ENCODE results near the gene YY1AP1. TPM values are rescaled to one million over a fixed set of nuclear protein-coding genes. Genes with fewer than 3 reads are reported as not detected.
"Not testable (repeated sequence)": the region's sequence is repeated elsewhere in the genome, so short reads cannot be mapped to it uniquely, and the experiment has no call there.

Gene YY1AP1
- total RNA-seq, 2 experiments from 2014 or later = 56.2 to 60.5 TPM

GRCh38 chr1:155698382-155699038 lies 9.9 kb upstream of the YY1AP1 start:
- H3K9me3 Mint-ChIP-seq = no peaks in the 10 kb centered on the region
- H3K4me1 Mint-ChIP-seq (ENCODE audit: low read depth) = peaks cover 40% of the 10 kb centered on the region
- H3K27ac Mint-ChIP-seq = no peak overlapping the region
- H3K27me3 Mint-ChIP-seq = no peaks in the 10 kb centered on the region
- TF ChIP-seq CTCF (IDR thresholded peaks at IDR 0.05) = no peak
- intact Hi-C loops (cut with micrococcal nuclease) = no loop called here
- H3K4me3 Mint-ChIP-seq = no peak overlapping the region
- no peak for DNase-seq
- ChIA-PET CTCF (no interaction called here), POLR2A (no interaction called here)
- no peak for ATAC-seq
- H3K36me3 Mint-ChIP-seq (ENCODE audit: low read depth) = peaks cover 23% of the 10 kb centered on the region

- H3K27ac Mint-ChIP-seq; ATAC-seq; DNase-seq; H3K4me3 Mint-ChIP-seq; H3K27me3 Mint-ChIP-seq; H3K9me3 Mint-ChIP-seq; POLR2A ChIA-PET; intact Hi-C loops (cut with micrococcal nuclease): not testable (repeated sequence)
- peaks cover 48% of the 10 kb centered on the region for H3K4me1 Mint-ChIP-seq (ENCODE audit: low read depth)
- CTCF ChIA-PET = interaction anchor here (1.0 kb wide), 1 partner anchor 10 kb away, joined by 3 read pairs; no protein-coding TSS in a partner anchor
- H3K36me3 Mint-ChIP-seq (ENCODE audit: low read depth) = peaks cover 32% of the 10 kb centered on the region
These were observed 9.0 kb upstream of the YY1AP1 start for GRCh38 chr1:155697616-155698015.

DNA sequence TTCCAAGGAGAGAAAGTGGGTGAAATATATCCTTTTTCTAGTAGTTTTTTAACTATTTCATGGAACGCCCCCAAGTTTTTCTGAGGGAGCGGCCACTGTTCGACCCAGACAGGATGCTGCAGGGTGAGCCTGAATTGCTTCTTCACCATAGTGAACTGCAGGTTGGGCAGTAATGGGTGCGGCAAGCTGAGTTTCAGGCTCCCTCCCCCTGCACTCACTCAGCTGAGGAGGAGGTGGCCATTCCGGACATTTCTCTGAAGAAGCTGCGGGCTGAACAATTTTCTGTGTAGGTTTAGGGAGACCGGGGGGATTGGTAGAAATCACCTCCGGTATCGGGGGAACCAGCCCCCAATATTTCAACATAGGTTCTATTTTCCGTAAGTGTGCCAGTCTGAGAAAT lies 8.5 kb upstream of the YY1AP1 start:
- Mint-ChIP-seq H3K36me3 (ENCODE audit: low read depth) (peaks cover 36% of the 10 kb centered on the region), H3K9me3 (no peaks in the 10 kb centered on the region), H3K4me1 (ENCODE audit: low read depth) (peaks cover 51% of the 10 kb centered on the region), H3K27ac (no peak overlapping the region), H3K4me3 (no peak overlapping the region), H3K27me3 (no peaks in the 10 kb centered on the region)
- intact Hi-C loops (cut with micrococcal nuclease) = no loop called here
- no peak for TF ChIP-seq CTCF (IDR thresholded peaks at IDR 0.05)
- no peak for DNase-seq
- no peak for ATAC-seq
- ChIA-PET CTCF (interaction anchor here (1.0 kb wide), 1 partner anchor 11 kb away, joined by 3 read pairs; no protein-coding TSS in a partner anchor), POLR2A (no interaction called here)

DNA sequence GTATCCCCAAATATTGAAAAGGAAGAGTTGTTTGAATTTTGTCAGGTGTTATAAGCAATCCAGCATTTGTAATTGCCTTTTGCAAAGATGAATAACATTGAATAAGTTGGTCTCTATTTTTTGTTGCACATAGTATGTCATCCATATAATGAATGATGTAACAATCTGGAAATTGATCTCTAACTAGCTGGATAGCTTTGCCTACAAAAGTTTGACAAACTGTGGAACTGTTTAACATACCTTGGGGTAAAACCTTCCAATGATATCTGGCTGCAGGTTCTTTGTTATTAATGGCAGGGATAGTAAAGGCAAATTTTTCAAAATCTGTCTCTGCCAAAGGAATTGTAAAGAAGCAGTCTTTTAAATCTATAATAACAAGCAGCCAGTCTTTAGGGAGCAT lies 8.0 kb upstream of the YY1AP1 start:
- intact Hi-C loops (cut with micrococcal nuclease) = no loop called here
- H3K4me3 Mint-ChIP-seq = no peak overlapping the region
- no peak for TF ChIP-seq CTCF (IDR thresholded peaks at IDR 0.05)

GRCh38 chr1:155695608-155696007 lies 7.0 kb upstream of the YY1AP1 start:
- intact Hi-C loops (cut with micrococcal nuclease) = no loop called here
- TF ChIP-seq CTCF (IDR thresholded peaks at IDR 0.05) = no peak
- Mint-ChIP-seq H3K9me3 (no peaks in the 10 kb centered on the region), H3K36me3 (ENCODE audit: low read depth) (peaks cover 48% of the 10 kb centered on the region), H3K4me1 (ENCODE audit: low read depth) (peaks cover 62% of the 10 kb centered on the region), H3K27ac (no peak overlapping the region), H3K4me3 (no peak overlapping the region), H3K27me3 (no peaks in the 10 kb centered on the region)
- POLR2A ChIA-PET = no interaction called here
- CTCF ChIA-PET = interaction anchor here (1.2 kb wide), 1 partner anchor 10 kb away, joined by 3 read pairs; no protein-coding TSS in a partner anchor
- no peak for ATAC-seq
- DNase-seq = no peak

More for the DNA sequence above, 8.0 kb upstream of the YY1AP1 start:
- H3K4me1 Mint-ChIP-seq (ENCODE audit: low read depth) = peaks cover 56% of the 10 kb centered on the region
- H3K27ac Mint-ChIP-seq = no peak overlapping the region
- DNase-seq (no peak), ATAC-seq (no peak)
- H3K27me3 Mint-ChIP-seq = no peaks in the 10 kb centered on the region
- POLR2A ChIA-PET = no interaction called here
- CTCF ChIA-PET = interaction anchor here (1.0 to 1.2 kb wide), 2 partner anchors 11 kb away, joined by 3 read pairs; no protein-coding TSS in a partner anchor
- peaks cover 41% of the 10 kb centered on the region for H3K36me3 Mint-ChIP-seq (ENCODE audit: low read depth)
- H3K9me3 Mint-ChIP-seq = no peaks in the 10 kb centered on the region
